GM23338 (cell line): ENCODE data around the gene ENDOV.
A peak's percentile ranks its signal among the peaks of the same experiment; 100 is the strongest.

ENCODE experiments used
- CREB1 ChIP-seq: fragments of 250-450 bp; sonication (Bioruptor Pico); IDR thresholded peaks from 2 replicates; pipeline ENCODE4 v1.5.0; 2020; ENCODE audit warnings: low read depth, mild to moderate bottlenecking, moderate library complexity
- CTCF ChIP-seq, 2 experiments: fragments of 200-600 bp in 1 of 2; sonication (generic) in 1 of 2; conservative IDR thresholded peaks; 2 replicates each; pipeline versions ENCODE4 v1.5.1 to v1.6.1; 2016 to 2017; ENCODE audit warnings: antibody characterized with exemption in 2 of 2, low read depth in 2 of 2, mild to moderate bottlenecking in 2 of 2, moderate library complexity in 1 of 2
- ETS1 ChIP-seq: IDR thresholded peaks from 2 replicates; pipeline ENCODE4 v1.6.1; 2016; ENCODE audit warnings: antibody characterized with exemption
- EZH2 ChIP-seq: fragments of 200-600 bp; sonication (generic); IDR thresholded peaks from one replicate; pipeline ENCODE4 v1.8.0; 2017; ENCODE audit warnings: antibody characterized with exemption, mild to moderate bottlenecking, low read depth; ENCODE audit not compliant: unreplicated experiment
- EZH2phosphoT487 ChIP-seq: fragments of 200-600 bp; sonication (generic); IDR thresholded peaks from one replicate; pipeline ENCODE4 v1.8.1; 2018; ENCODE audit warnings: antibody characterized with exemption; ENCODE audit not compliant: unreplicated experiment
- JUNB ChIP-seq: IDR thresholded peaks from one replicate; pipeline ENCODE4 v1.6.1; 2016; ENCODE audit warnings: antibody characterized with exemption; ENCODE audit not compliant: unreplicated experiment
- NANOG ChIP-seq: IDR thresholded peaks from 2 replicates; pipeline ENCODE4 v1.6.1; 2016; ENCODE audit warnings: antibody characterized with exemption, borderline replicate concordance
- POLR2AphosphoS5 ChIP-seq: IDR thresholded peaks from 2 replicates; pipeline ENCODE4 v1.6.1; 2016; ENCODE audit warnings: antibody characterized with exemption, low read depth
- REST ChIP-seq: IDR thresholded peaks from one replicate; pipeline ENCODE4 v1.6.1; 2018; ENCODE audit warnings: antibody characterized with exemption; ENCODE audit not compliant: unreplicated experiment
- STAT1 ChIP-seq: IDR thresholded peaks from one replicate; pipeline ENCODE4 v1.6.1; 2016; ENCODE audit warnings: antibody characterized with exemption; ENCODE audit not compliant: unreplicated experiment
- ZNF114 ChIP-seq: fragments of 250-450 bp; sonication (Bioruptor Pico); IDR thresholded peaks from 2 replicates; pipeline ENCODE4 v1.5.0; 2020; ENCODE audit warnings: mild to moderate bottlenecking, moderate library complexity
- ZNF331 ChIP-seq: fragments of 250-450 bp; sonication (Bioruptor Pico); IDR thresholded peaks from 2 replicates; pipeline ENCODE4 v1.5.0; 2020; ENCODE audit warnings: low read depth, mild to moderate bottlenecking, moderate library complexity
- ZNF462 ChIP-seq: fragments of 250-450 bp; sonication (Bioruptor Pico); IDR thresholded peaks from 2 replicates; pipeline ENCODE4 v1.5.0; 2020; ENCODE audit warnings: mild to moderate bottlenecking, moderate library complexity

- TF ChIP-seq CTCF (conservative IDR thresholded peaks at IDR 0.05; ENCODE audit: low read depth in 2 of 2), result no peak
- no peak for TF ChIP-seq POLR2AphosphoS5
- TF ChIP-seq CREB1 (CRISPR knock-in tag), result no peak
- TF ChIP-seq EZH2phosphoT487, result no peak
- peak; percentile 5 for TF ChIP-seq EZH2
- no peak for TF ChIP-seq REST
- TF ChIP-seq JUNB, result no peak
- no peak for TF ChIP-seq ZNF331 (CRISPR knock-in tag)
- TF ChIP-seq ZNF114, result no peak
- no peak for TF ChIP-seq ZNF462 (CRISPR knock-in tag)
- no peak for TF ChIP-seq NANOG
- TF ChIP-seq ETS1, result no peak
- TF ChIP-seq STAT1, result no peak
These were observed 64.2 kb downstream of the ENDOV start for GRCh38 chr17:80479246-80479566.
